ENCODE data around the gene FOXA2. TPM values are rescaled to one million over a fixed set of nuclear protein-coding genes. Genes with fewer than 3 reads are reported as not detected.

Gene FOXA2
- total and polyA plus RNA-seq, 2 of the 13 experiments (the other 11 are each of a cell fraction or from before 2014, with no cell fraction given), result 8.8 to 12.2 TPM

DNA sequence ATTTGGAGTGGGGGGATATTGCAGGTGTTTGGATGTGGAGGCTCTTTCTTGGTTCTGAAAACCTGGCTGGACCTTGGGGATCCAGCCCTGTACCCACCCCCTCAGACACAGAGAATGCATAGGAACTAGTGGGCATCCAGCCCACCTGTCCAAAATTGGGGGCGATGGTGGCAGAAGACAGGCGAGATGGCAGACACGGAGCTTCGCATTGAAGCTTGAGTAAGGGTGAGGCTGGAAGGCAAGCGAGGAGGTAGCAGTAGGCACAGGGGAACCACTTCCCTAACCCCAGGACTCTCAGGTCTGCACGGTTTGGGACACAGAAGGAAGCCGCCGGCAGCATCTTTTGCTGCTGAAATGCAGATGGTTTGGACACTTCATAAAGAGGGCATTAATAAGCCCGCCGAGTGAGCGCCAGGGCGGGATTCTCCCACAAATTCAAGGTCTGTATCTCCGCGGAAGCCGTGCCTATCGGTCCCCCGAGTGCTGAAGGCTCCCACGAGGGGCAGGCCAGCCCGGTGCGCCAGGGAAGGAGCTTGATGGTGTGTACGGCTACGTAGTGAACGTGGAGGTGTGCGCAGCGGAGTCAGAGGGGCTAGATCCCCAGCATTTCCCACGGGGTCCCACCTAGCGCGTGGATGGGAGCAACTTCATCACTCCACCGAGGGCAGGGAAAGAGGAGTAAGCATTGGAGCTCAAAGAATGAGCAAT, 1.6 kb upstream of the FOXA2 start (continued):
- TF ChIP-seq, protein P1, sequence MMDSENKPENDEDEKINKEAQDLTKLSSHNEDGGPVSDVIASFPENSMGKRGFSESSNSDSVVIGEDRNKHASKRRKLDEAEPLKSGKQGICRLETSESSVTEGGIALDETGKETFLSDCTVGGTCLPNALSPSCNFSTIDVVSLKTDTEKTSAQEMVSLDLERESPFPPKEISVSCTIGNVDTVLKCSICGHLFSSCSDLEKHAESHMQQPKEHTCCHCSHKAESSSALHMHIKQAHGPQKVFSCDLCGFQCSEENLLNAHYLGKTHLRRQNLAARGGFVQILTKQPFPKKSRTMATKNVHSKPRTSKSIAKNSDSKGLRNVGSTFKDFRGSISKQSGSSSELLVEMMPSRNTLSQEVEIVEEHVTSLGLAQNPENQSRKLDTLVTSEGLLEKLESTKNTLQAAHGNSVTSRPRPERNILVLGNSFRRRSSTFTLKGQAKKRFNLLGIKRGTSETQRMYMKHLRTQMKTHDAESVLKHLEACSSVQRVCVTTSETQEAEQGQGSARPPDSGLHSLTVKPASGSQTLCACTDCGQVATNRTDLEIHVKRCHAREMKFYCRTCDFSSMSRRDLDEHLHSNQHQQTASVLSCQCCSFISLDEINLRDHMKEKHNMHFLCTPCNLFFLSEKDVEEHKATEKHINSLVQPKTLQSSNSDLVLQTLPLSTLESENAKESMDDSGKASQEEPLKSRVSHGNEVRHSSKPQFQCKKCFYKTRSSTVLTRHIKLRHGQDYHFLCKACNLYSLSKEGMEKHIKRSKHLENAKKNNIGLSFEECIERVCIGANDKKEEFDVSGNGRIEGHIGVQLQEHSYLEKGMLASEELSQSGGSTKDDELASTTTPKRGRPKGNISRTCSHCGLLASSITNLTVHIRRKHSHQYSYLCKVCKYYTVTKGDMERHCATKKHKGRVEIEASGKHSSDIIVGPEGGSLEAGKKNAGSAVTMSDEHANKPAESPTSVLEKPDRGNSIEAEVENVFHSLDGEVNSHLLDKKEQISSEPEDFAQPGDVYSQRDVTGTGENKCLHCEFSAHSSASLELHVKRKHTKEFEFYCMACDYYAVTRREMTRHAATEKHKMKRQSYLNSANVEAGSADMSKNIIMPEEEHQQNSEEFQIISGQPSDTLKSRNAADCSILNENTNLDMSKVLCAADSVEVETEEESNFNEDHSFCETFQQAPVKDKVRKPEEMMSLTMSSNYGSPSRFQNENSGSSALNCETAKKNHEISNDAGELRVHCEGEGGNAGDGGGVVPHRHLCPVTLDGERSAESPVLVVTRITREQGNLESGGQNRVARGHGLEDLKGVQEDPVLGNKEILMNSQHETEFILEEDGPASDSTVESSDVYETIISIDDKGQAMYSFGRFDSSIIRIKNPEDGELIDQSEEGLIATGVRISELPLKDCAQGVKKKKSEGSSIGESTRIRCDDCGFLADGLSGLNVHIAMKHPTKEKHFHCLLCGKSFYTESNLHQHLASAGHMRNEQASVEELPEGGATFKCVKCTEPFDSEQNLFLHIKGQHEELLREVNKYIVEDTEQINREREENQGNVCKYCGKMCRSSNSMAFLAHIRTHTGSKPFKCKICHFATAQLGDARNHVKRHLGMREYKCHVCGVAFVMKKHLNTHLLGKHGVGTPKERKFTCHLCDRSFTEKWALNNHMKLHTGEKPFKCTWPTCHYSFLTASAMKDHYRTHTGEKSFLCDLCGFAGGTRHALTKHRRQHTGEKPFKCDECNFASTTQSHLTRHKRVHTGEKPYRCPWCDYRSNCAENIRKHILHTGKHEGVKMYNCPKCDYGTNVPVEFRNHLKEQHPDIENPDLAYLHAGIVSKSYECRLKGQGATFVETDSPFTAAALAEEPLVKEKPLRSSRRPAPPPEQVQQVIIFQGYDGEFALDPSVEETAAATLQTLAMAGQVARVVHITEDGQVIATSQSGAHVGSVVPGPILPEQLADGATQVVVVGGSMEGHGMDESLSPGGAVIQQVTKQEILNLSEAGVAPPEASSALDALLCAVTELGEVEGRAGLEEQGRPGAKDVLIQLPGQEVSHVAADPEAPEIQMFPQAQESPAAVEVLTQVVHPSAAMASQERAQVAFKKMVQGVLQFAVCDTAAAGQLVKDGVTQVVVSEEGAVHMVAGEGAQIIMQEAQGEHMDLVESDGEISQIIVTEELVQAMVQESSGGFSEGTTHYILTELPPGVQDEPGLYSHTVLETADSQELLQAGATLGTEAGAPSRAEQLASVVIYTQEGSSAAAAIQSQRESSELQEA (CRISPR knock-in tag; IDR thresholded peaks at IDR 0.05; ENCODE audit: not compliant biosample characterization), result peak; percentile 23
- TF ChIP-seq EHMT2 (IDR thresholded peaks at IDR 0.05; ENCODE audit: borderline replicate concordance, low read depth, low read length) (no peak), ETV5 (CRISPR knock-in tag; IDR thresholded peaks at IDR 0.05; ENCODE audit: borderline replicate concordance) (no peak), ZNF749 (CRISPR knock-in tag; IDR thresholded peaks at IDR 0.05; ENCODE audit: borderline replicate concordance) (peak; percentile 51; the same call in 1 of the 2 replicates), ZNF720 (CRISPR knock-in tag; IDR thresholded peaks at IDR 0.05) (no peak), ZNF547 (CRISPR knock-in tag; IDR thresholded peaks at IDR 0.05) (no peak; the same call in 1 of the 2 replicates), BHLHE40 (IDR thresholded peaks at IDR 0.05; ENCODE audit: low read length) (no peak), ZNF713 (CRISPR knock-in tag; IDR thresholded peaks at IDR 0.05) (0 out of 2 replicates have a peak, but pooled peaks have one; percentile 16), SOX6 (IDR thresholded peaks at IDR 0.05) (no peak), SOX6 (CRISPR knock-in tag; IDR thresholded peaks at IDR 0.05) (no peak), ZNF468 (CRISPR knock-in tag; IDR thresholded peaks at IDR 0.05) (no peak), SOX13 (IDR thresholded peaks at IDR 0.05) (no peak), SOX13 (CRISPR knock-in tag; conservative IDR thresholded peaks at IDR 0.05 in 1 of 2, IDR thresholded peaks at IDR 0.05 in 1 of 2) (no peak), ZNF761 (CRISPR knock-in tag; conservative IDR thresholded peaks at IDR 0.05) (no peak), ZBTB7B (CRISPR knock-in tag; IDR thresholded peaks at IDR 0.05) (no peak)
- TF ChIP-seq, protein P2, sequence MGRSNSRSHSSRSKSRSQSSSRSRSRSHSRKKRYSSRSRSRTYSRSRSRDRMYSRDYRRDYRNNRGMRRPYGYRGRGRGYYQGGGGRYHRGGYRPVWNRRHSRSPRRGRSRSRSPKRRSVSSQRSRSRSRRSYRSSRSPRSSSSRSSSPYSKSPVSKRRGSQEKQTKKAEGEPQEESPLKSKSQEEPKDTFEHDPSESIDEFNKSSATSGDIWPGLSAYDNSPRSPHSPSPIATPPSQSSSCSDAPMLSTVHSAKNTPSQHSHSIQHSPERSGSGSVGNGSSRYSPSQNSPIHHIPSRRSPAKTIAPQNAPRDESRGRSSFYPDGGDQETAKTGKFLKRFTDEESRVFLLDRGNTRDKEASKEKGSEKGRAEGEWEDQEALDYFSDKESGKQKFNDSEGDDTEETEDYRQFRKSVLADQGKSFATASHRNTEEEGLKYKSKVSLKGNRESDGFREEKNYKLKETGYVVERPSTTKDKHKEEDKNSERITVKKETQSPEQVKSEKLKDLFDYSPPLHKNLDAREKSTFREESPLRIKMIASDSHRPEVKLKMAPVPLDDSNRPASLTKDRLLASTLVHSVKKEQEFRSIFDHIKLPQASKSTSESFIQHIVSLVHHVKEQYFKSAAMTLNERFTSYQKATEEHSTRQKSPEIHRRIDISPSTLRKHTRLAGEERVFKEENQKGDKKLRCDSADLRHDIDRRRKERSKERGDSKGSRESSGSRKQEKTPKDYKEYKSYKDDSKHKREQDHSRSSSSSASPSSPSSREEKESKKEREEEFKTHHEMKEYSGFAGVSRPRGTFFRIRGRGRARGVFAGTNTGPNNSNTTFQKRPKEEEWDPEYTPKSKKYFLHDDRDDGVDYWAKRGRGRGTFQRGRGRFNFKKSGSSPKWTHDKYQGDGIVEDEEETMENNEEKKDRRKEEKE (IDR thresholded peaks at IDR 0.05), result no peak
- TF ChIP-seq, protein P3, sequence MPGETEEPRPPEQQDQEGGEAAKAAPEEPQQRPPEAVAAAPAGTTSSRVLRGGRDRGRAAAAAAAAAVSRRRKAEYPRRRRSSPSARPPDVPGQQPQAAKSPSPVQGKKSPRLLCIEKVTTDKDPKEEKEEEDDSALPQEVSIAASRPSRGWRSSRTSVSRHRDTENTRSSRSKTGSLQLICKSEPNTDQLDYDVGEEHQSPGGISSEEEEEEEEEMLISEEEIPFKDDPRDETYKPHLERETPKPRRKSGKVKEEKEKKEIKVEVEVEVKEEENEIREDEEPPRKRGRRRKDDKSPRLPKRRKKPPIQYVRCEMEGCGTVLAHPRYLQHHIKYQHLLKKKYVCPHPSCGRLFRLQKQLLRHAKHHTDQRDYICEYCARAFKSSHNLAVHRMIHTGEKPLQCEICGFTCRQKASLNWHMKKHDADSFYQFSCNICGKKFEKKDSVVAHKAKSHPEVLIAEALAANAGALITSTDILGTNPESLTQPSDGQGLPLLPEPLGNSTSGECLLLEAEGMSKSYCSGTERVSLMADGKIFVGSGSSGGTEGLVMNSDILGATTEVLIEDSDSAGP (CRISPR knock-in tag; IDR thresholded peaks at IDR 0.05; ENCODE audit: borderline replicate concordance), result no peak
